ENCODE results near the gene TOMM40L. TPM values are rescaled to one million over a fixed set of nuclear protein-coding genes. Genes with fewer than 3 reads are reported as not detected.
"Not testable (repeated sequence)": the region's sequence is repeated elsewhere in the genome, so short reads cannot be mapped to it uniquely, and the experiment has no call there.

TOMM40L gene
- total RNA-seq, 2 experiments from 2014 or later: 13.7 to 17.4 TPM

- ATAC-seq (ENCODE audit: low read depth); H3K4me3 Mint-ChIP-seq; H3K27ac Mint-ChIP-seq; H3K36me3 Mint-ChIP-seq; POLR2A ChIA-PET; DNase-seq; H3K9me3 Mint-ChIP-seq: not testable (repeated sequence)
- H3K27me3 Mint-ChIP-seq: peaks cover 37% of the 10 kb centered on the region
- H3K4me1 Mint-ChIP-seq: peaks cover 13% of the 10 kb centered on the region
Observed at GRCh38 chr1:161255955-161256520, 30.2 kb downstream of the TOMM40L start.

- peaks cover 47% of the 10 kb centered on the region for H3K27me3 Mint-ChIP-seq
Observed at GRCh38 chr1:161257109-161257508, 31.2 kb downstream of the TOMM40L start.

GRCh38 chr1:161258439-161259344 lies 32.8 kb downstream of the TOMM40L start, which contains the start of gene PCP4L1:
Gene PCP4L1 (plus strand): TSS chr1:161258745. CDS start chr1:161258975, 230 bp downstream.
- H3K4me1 Mint-ChIP-seq: peaks cover 13% of the 10 kb centered on the region
- peaks cover 49% of the 10 kb centered on the region for H3K27me3 Mint-ChIP-seq
- POLR2A ChIA-PET: interaction anchor here (0.7 to 1.3 kb wide), 2 partner anchors 56 to 126 kb away, joined by 3 read pairs; partner anchors contain the start of gene SDHC
- H3K27ac Mint-ChIP-seq: peak within 1 kb of the TSS; percentile 37
- H3K9me3 Mint-ChIP-seq: peaks cover 5% of the 10 kb centered on the region
- DNase-seq (peak; percentile 59), ATAC-seq (ENCODE audit: low read depth) (peak; percentile 95)
- H3K4me3 Mint-ChIP-seq: peak within 1 kb of the TSS; percentile 70
- H3K36me3 Mint-ChIP-seq: peaks cover 7% of the 10 kb centered on the region

More at GRCh38 chr1:161257109-161257508, 31.2 kb downstream of the TOMM40L start:
- not testable (repeated sequence) for H3K27ac Mint-ChIP-seq; H3K36me3 Mint-ChIP-seq; H3K9me3 Mint-ChIP-seq; H3K4me3 Mint-ChIP-seq; ATAC-seq (ENCODE audit: low read depth); DNase-seq
- peaks cover 13% of the 10 kb centered on the region for H3K4me1 Mint-ChIP-seq
- POLR2A ChIA-PET: interaction anchor here (1.2 kb wide), 1 partner anchor 26 kb away, joined by 3 read pairs; no protein-coding TSS in a partner anchor

GRCh38 chr1:161259345-161259702 lies 33.5 kb downstream of the TOMM40L start:
- POLR2A ChIA-PET: interaction anchor here (1.3 kb wide), 1 partner anchor 55 kb away, joined by 3 read pairs; the partner anchor contains the start of gene SDHC
- Mint-ChIP-seq H3K27ac (no peak overlapping the region), H3K27me3 (peaks cover 51% of the 10 kb centered on the region), H3K4me3 (peak overlapping the region; percentile 70), H3K9me3 (peaks cover 5% of the 10 kb centered on the region), H3K4me1 (peaks cover 13% of the 10 kb centered on the region), H3K36me3 (peaks cover 7% of the 10 kb centered on the region)
- ATAC-seq (ENCODE audit: low read depth) (no peak), DNase-seq (no peak)

GRCh38 chr1:161259765-161260164 lies 33.9 kb downstream of the TOMM40L start:
- H3K27ac Mint-ChIP-seq: no peak overlapping the region
- H3K27me3 Mint-ChIP-seq: peaks cover 55% of the 10 kb centered on the region
- peaks cover 13% of the 10 kb centered on the region for H3K4me1 Mint-ChIP-seq
- ATAC-seq (ENCODE audit: low read depth): no peak
- POLR2A ChIA-PET: interaction anchor here (1.3 kb wide), 1 partner anchor 55 kb away, joined by 3 read pairs; the partner anchor contains the start of gene SDHC
- peaks cover 5% of the 10 kb centered on the region for H3K9me3 Mint-ChIP-seq
- H3K36me3 Mint-ChIP-seq: peaks cover 7% of the 10 kb centered on the region
- H3K4me3 Mint-ChIP-seq: no peak overlapping the region
- no peak for DNase-seq

GRCh38 chr1:161260376-161261260 lies 34.8 kb downstream of the TOMM40L start:
- POLR2A ChIA-PET: no interaction called here
- Mint-ChIP-seq H3K27me3 (peaks cover 57% of the 10 kb centered on the region), H3K9me3 (peaks cover 5% of the 10 kb centered on the region), H3K36me3 (peaks cover 6% of the 10 kb centered on the region), H3K4me3 (no peak overlapping the region), H3K27ac (no peak overlapping the region), H3K4me1 (peaks cover 13% of the 10 kb centered on the region)
- ATAC-seq (ENCODE audit: low read depth): no peak
- DNase-seq: no peak

- ATAC-seq (ENCODE audit: low read depth) (no peak), DNase-seq (no peak)
- no peak overlapping the region for H3K27ac Mint-ChIP-seq
- peaks cover 59% of the 10 kb centered on the region for H3K27me3 Mint-ChIP-seq
- peaks cover 4% of the 10 kb centered on the region for H3K36me3 Mint-ChIP-seq
- POLR2A ChIA-PET: interaction anchor here (0.5 kb wide), 1 partner anchor 48 kb away, joined by 3 read pairs; no protein-coding TSS in a partner anchor
- H3K9me3 Mint-ChIP-seq: peaks cover 5% of the 10 kb centered on the region
- no peak overlapping the region for H3K4me3 Mint-ChIP-seq
- peaks cover 13% of the 10 kb centered on the region for H3K4me1 Mint-ChIP-seq
Observed at GRCh38 chr1:161261261-161262235, 35.7 kb downstream of the TOMM40L start.

- no peak for ATAC-seq (ENCODE audit: low read depth)
- Mint-ChIP-seq H3K4me3 (no peak overlapping the region), H3K27me3 (peaks cover 31% of the 10 kb centered on the region), H3K36me3 (no peaks in the 10 kb centered on the region), H3K27ac (no peak overlapping the region), H3K4me1 (peaks cover 5% of the 10 kb centered on the region), H3K9me3 (no peaks in the 10 kb centered on the region)
- POLR2A ChIA-PET: no interaction called here
- no peak for DNase-seq
Observed at GRCh38 chr1:161265305-161265704, 39.4 kb downstream of the TOMM40L start.

- POLR2A ChIA-PET: no interaction called here
- Mint-ChIP-seq H3K36me3 (no peaks in the 10 kb centered on the region), H3K4me1 (peaks cover 4% of the 10 kb centered on the region), H3K4me3 (no peak overlapping the region), H3K27me3 (peaks cover 25% of the 10 kb centered on the region), H3K27ac (no peak overlapping the region), H3K9me3 (no peaks in the 10 kb centered on the region)
- DNase-seq (no peak), ATAC-seq (ENCODE audit: low read depth) (no peak)
Observed at GRCh38 chr1:161266202-161266601, 40.3 kb downstream of the TOMM40L start.

- Mint-ChIP-seq H3K9me3 (no peaks in the 10 kb centered on the region), H3K4me3 (no peak overlapping the region), H3K4me1 (peaks cover 4% of the 10 kb centered on the region), H3K27me3 (peaks cover 21% of the 10 kb centered on the region), H3K36me3 (no peaks in the 10 kb centered on the region), H3K27ac (no peak overlapping the region)
- ATAC-seq (ENCODE audit: low read depth) (no peak), DNase-seq (no peak)
- POLR2A ChIA-PET: no interaction called here
Observed at GRCh38 chr1:161266836-161267235, 41.0 kb downstream of the TOMM40L start.

- ATAC-seq (ENCODE audit: low read depth) (no peak), DNase-seq (no peak)
- POLR2A ChIA-PET: no interaction called here
- no peak overlapping the region for H3K27ac Mint-ChIP-seq
- H3K36me3 Mint-ChIP-seq: no peaks in the 10 kb centered on the region
- peaks cover 4% of the 10 kb centered on the region for H3K4me1 Mint-ChIP-seq
- no peak overlapping the region for H3K4me3 Mint-ChIP-seq
- no peaks in the 10 kb centered on the region for H3K9me3 Mint-ChIP-seq
- peaks cover 21% of the 10 kb centered on the region for H3K27me3 Mint-ChIP-seq
Observed at GRCh38 chr1:161267321-161267720, 41.5 kb downstream of the TOMM40L start.

- peaks cover 24% of the 10 kb centered on the region for H3K27me3 Mint-ChIP-seq
- POLR2A ChIA-PET: no interaction called here
- no peaks in the 10 kb centered on the region for H3K4me1 Mint-ChIP-seq
- no peaks in the 10 kb centered on the region for H3K9me3 Mint-ChIP-seq
- H3K27ac Mint-ChIP-seq: no peak overlapping the region
- no peak for DNase-seq
- no peaks in the 10 kb centered on the region for H3K36me3 Mint-ChIP-seq
- ATAC-seq (ENCODE audit: low read depth): no peak
- H3K4me3 Mint-ChIP-seq: no peak overlapping the region
Observed at GRCh38 chr1:161273402-161273801, 47.5 kb downstream of the TOMM40L start.
